Ramos (cell line): ENCODE results near the gene ACTR3.

Experiments
- in situ Hi-C: fragments of 300-500 bp; cut with MboI; formaldehyde crosslinking; loops from one replicate; pipeline ENCODE4 v1.14.3; 2022; ENCODE audit warnings: low sequenced_read_pairs; ENCODE audit not compliant: unreplicated experiment

The ACTR3 gene

GRCh38 chr2:113986762-113987290, 96.9 kb downstream of the ACTR3 start:
- in situ Hi-C loops, result no loop called here

GRCh38 chr2:113992090-113992489, 102.2 kb downstream of the ACTR3 start:
- in situ Hi-C loops, result no loop called here

- in situ Hi-C loops, result no loop called here
Measured at GRCh38 chr2:113996671-113997594, 107.0 kb downstream of the ACTR3 start.

- in situ Hi-C loops, result no loop called here
Measured at GRCh38 chr2:114001152-114001551, 111.3 kb downstream of the ACTR3 start.

GRCh38 chr2:114001937-114002336, 112.0 kb downstream of the ACTR3 start:
- in situ Hi-C loops, result no loop called here

GRCh38 chr2:114005110-114005783, 115.4 kb downstream of the ACTR3 start:
- in situ Hi-C loops, result no loop called here

GRCh38 chr2:114006460-114006859, 116.6 kb downstream of the ACTR3 start:
- in situ Hi-C loops, result no loop called here

GRCh38 chr2:114007436-114007835, 117.5 kb downstream of the ACTR3 start:
- in situ Hi-C loops, result no loop called here

GRCh38 chr2:114008720-114009119, 118.8 kb downstream of the ACTR3 start:
- in situ Hi-C loops, result no loop called here

- in situ Hi-C loops, result no loop called here
Measured at GRCh38 chr2:114009205-114009944, 119.5 kb downstream of the ACTR3 start.

GRCh38 chr2:114010001-114010400, 120.1 kb downstream of the ACTR3 start:
- in situ Hi-C loops, result no loop called here

- in situ Hi-C loops, result no loop called here
Measured at GRCh38 chr2:114011713-114012112, 121.8 kb downstream of the ACTR3 start.
